HG02610 (cell line): Measurements from ENCODE around the gene PRR5L.
A peak's percentile ranks its signal among the peaks of the same experiment; 100 is the strongest.
"Not testable (repeated sequence)": the region's sequence is repeated elsewhere in the genome, so short reads cannot be mapped to it uniquely, and the experiment has no call there.

Source experiments
- ATAC-seq: cut with Tn5 transposase; IDR thresholded peaks from one replicate; pipeline ENCODE4 v1.9.1; 2021; ENCODE audit warnings: mild to moderate bottlenecking, moderate library complexity; ENCODE audit not compliant: unreplicated experiment

The PRR5L gene

DNA sequence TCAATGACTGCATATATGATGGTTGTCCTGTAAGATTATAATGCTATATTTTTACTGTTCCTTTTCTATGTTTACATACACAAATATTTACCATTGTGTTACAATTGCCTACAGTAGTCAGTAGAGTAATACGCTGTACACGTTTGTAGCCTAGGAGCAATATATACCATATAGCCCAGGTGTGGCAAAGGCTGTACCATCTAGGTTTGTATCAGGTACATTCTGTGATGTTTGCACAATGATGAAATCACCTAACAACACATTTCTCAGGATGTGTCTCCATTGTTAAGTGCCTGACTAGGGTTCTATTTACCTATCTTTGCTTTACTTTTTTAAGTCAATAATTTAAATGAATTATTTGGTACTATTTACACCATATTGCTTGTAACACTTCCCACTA, 21.9 kb downstream of the PRR5L start:
- no peak for ATAC-seq

DNA sequence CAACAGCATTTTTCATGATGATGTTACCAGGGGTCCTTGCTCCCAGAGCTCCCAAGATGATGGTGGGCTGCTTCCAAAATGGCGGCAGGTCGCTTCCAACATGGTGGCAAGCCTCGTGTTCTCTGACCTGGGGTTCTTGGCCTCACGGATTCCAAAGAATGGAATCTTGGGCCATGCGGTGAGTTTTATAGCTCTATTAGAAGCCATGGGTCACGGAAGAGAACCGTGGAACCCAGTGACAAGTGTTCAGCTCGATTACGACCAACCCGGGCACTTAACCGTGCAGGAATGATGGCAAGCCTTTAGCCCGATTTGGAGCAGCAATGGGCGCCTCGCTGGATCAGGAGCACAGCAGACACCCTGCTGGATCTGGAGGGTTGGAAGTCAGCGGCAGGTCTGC, 28.9 kb downstream of the PRR5L start:
- not testable (repeated sequence) for ATAC-seq

DNA sequence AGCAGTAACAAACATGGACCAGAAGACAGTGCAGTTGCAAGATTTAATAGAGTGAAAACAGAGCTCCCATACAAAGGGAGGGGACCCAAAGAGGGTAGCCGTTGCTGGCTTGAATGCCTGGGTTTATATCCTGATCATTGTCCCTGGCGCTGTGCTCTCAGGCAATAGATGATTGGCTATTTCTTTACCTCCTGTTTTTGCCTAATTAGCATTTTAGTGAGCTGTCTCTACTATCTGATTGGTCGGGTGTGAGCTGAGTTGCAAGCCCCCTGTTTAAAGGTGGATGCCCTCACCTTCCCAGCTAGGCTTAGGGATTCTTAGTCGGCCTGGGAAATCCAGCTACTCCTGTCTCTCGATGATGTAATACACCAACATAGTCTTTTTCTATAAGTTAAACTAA, 29.3 kb downstream of the PRR5L start:
- not testable (repeated sequence) for ATAC-seq

DNA sequence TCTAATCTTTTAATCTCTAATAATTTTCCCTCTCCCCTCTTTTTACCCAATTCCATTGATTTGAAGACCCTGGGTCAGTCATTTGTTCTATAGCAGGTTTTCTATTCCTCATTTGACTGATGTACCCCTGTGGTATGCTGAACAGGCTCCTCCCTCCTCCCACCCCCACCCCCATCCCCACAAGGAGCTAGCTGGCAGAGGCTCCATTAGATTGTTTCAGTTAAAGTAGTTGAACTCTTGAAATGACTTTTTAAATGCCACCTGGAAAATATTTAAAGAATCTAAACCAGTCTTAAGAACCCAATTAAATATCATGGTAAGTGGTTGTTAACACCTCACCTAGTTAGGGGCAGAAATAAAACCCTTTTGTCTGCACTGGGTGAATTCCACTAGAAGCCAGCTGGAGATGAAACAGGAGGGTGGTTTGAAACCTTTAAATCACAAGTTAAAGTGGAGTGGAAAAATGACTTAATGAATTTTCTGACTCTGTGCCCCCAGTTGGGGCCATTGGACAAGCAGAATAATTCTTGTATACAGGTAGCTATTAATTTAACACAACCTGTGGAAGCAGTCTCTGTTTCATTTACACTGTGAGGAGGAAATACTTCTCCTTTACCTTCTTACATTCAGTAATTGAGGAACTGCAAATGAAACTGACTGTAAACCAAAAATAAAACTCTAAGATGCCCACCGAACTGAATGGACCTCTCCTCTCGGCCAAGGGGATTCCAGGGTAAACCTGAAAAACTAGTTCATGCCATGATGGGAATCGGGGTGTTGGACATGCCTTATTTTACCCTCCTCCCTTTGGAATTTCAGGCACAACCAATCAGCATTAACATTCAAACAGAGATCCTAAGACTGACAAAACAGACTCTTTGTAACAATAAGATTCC, 30.7 kb downstream of the PRR5L start:
- ATAC-seq: peak; percentile 62

DNA sequence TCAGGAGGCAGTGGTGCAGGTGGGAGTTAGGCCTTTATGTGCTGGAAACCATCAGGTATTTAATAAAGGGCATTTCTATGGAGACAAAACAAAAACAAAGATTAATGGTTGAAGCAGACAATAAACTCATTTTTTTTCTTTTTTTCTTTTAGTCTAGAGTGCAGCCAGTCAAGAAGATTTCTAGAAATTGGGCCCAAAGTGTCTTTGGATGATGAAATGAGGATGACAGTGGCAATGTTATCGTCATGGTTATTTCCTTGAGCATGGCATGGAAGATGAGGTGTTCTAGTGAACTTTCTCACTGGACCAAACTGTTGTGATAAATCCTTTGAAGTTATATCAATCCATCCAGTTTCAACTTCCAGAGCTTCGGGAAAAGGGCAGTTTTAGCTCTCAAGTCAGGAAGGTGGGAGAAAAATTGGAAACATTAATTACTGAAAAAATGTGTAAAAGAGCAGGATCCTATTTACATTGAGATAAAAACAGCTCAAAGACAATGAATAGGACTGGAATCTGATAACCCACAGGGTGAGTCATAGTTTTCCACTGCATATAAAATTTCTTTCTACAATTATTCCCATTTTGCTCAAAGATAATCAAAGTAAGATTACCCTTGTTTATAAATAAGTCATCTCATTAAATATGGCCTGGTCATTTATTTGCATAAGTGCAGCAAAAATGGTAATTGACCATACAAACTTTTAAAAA, 33.0 kb downstream of the PRR5L start:
- ATAC-seq: no peak

DNA sequence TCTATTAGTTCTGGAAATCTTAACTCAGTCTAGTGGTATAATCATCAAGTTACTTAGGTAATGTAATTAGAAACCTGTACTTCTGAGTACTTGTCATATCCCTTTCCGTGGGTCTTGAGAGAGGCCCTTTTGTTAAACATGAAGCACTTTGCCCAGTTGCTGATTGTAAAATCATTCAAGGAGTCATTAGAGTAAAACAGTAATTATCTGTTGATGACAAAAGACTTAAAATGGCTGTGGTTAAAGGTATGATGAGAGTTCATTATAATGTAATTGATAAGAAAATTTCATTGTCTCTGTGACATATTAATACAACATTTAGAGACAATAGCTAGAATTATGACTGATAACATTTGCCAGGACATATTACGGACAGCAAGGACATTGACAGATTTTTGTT, 34.3 kb downstream of the PRR5L start:
- no peak for ATAC-seq

DNA sequence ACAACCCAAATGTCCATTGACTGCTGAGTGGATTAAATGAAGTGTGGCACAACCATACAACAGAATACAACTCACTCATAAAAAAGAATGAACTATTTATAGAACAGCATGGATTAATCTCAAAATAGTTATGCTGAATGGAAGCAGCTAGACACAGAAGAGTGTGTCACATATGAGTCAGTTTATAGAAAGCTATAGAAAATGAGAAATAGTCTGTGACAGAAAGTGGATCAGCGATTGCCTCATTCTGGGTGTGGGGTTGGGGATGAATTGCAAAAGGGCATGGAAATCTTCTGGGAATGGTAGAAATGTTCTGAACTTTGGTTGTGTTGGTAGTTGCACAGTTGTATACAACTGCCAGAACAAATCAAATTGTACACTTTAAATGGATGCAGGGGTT, 37.4 kb downstream of the PRR5L start:
- ATAC-seq: no peak

DNA sequence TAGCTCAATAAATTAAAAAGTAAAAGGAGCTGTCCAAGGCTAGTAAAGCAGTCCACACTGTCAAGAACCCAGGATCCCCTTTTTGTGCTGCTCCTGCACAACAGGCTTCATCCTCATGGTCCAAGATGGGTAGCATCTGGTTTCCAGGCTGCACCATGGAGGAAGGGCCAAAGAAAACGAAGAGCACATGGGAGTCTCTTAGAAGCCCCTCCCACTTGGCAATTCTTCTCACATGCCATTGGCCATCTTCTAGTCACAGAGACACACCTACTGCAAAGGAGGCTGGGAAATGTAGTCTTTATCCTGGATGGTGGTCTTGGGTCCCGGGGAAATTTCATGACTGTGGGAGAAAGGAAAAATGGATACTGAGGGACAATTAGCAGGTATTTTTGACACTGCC, 37.8 kb downstream of the PRR5L start:
- ATAC-seq: no peak

DNA sequence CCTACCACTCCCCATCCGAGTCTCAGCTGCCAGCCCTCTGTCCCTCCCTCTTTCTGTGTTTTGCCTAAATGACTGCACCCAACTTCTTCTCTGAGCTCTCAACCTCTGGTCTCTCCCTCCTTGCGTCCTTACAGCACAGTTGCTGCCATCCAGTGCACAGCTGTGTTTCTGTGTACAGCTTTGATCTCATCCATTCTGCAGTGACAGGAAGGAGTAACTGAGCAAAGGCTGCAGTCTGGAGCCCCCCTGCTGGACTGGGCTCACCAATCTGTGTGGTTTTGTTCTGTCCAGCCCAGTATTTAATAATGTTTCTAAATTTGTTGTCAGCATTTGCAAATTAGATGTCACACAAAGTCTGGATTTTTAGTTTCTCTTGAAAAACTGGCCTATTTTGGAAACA, 43.8 kb downstream of the PRR5L start:
- no peak for ATAC-seq

DNA sequence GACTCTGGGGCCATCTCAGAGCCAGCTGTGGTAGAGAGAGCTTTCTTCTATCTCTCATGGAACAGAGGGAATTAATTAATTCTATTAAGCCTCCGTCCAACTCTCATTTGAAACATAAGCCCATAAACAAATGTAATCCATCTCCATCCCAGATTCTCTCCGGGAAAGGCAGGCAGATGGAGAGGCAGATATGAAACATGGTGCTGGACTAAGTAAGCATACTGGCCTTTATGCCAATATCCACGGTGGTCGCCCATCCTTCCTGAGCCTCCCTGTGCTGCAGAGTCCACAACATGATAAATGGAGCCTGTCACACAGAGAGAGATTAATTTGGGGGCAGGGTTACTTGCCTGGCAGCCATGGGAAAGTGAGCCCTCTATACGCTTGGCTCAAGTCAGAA, 44.8 kb downstream of the PRR5L start:
- no peak for ATAC-seq

DNA sequence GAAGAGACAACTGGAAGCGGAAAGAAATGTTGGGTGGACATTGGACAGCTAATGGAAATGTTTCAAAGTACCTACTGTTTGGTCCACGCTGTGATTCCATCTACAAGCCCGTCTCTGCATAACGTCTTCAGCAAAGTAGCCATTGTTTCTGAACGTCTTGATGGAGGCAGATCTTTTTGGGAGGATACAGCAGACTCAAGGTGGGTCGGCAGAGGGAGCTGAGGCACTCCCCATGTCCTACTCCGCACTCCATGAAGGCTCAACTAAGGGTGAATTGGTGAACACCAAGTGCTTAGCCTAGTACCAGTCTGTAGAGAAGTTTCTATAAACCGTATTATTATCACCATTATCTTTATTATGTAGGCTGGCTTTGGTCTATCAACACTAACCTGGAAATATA, 45.8 kb downstream of the PRR5L start:
- ATAC-seq: no peak

DNA sequence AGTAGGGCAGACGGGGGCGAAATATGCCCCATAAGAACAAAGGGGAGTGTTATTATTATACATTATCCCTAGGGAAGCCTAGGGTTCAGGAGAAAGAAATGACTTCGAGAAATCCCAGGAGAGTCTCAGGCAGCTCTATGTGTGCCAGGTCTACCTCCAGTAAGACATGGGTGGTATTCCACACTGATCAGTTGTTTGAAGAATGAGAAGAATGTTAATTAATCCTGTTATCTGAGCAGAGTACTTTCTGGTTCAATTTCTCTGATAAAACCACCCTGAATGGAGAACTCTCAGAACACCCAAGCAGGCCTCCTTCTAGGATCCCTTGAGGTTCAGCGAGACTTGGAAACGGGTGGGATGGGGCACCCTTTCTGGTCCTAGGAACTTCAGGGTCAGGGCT, 46.2 kb downstream of the PRR5L start:
- ATAC-seq: no peak

DNA sequence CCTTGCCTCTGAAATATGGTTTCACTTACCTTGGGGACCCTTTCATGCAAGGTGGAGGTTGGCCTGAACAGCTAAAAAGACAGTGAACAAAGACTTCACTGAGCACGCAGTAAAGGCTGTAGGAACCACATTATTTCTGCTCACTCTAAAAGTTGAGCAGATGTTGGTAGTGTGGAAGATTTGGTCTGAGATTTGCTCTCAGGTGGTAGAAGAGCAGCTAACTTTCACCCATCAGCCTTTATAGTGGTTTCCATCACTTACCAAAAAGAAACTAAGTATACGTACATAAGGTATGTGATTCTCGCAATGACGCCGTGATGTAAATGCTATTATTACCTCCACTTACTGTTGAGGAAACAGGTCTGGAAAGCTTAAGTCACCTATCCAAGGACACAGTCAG, 47.3 kb downstream of the PRR5L start:
- ATAC-seq: no peak

DNA sequence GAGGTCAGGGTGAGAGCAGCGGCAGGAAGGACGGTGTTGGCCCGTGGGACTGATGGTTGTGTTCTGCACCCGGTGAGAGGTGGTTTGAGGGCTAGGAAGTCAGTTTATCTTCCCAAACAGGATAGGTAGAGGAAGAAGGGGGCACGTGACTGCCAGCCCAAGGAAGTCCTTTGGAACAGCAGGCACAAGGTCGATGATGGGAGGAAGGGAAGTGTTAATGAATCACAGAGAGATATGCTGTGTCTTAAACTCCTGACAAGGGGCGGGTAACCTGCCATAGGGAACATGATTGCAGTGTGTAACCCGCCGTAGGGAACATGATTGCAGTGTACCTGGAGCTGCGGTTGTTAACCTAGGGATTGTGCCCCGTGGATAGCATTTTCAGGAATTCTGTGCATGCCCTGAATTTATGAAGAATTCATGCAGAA, 49.0 kb downstream of the PRR5L start:
- no peak for ATAC-seq

DNA sequence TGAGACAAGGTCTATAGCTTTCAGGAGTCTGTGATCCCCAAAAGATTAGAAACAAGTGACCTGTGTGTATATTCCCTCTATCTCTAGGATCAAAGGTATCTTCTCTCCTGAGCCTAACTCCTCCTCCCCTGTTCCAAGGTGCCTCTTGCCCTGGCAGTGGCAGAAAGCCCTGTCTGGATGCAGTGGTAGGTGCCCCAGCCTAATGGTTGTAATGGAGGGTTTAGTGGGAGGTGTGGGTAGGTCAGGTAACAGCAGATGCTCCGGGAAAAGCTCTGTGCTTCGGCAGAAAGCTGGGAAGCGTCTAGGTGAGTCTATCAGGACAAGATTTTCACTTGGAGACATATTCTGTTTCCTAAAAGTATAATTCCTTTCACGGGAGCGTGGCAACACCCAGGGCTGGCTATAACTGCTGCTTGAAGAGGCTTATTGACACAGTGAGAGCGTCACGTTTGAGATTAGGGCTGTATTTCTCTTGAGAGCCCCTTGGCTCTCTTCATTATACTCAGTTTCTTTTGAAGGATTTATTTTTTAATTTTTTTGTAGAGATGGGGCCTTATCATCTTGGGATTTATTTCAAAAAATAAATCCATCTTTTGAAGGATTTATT, 49.5 kb downstream of the PRR5L start:
- ATAC-seq: no peak

DNA sequence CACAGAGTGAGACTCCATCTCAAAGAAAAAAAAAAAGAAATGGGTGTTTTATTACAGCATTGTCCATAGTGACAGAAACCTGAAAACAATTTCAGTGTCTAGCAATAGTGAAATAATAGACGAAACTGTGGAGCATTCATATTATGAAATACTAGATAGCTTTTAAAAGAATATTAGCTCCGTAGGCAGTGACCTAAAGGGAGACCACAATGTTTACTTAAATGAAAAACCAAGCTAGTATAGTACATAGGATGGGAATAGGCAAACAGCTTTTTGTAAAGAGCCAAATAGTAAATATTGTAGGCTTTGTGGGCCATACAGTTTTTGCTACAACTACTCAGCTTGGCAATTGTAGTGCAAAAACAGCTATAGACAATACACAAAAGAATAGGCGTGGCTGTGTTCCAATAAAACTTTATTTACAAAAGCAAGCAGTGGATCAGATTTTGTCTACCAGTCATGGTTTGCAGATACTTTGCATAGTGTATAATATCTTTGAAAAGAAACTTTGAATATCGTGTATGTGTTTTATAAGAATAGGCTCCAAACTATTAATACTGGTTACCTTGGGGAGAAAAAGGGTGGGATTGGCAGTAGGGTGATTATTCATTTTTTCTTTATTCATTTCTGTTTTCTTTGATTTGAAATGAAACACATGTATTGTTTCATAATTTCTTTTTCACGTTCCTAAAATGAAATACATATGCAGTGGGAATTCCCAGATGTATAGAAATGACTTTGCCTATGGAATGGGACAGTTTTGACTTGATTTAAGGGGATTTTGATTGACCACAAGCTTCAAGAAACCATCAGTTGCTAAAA, 50.7 kb downstream of the PRR5L start:
- no peak for ATAC-seq

DNA sequence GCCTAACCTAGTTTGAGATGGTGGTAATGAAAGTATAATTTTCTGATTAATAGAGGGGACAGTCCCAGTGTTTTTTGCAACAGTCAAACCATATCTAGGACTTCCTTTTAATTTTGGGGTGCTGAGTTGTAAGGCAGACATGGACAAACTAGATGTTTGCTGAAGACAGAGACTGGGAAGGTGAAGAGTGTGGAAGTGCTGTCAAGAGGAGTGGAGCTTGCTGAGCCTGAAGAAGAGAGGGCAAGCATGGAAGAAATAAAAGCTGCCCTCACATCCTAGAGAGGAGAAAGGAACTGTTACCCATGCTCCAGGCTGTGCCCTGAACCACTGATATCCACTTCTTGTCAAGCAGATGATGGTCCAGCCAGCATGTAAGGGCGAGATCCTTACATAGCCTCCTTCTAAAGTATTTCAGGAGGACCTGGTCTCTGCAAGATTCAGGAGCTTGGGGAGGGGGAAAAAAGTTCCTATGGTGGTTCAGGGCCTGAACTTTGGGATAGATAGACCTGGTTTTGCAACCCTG, 51.4 kb downstream of the PRR5L start:
- ATAC-seq: peak; percentile 84

DNA sequence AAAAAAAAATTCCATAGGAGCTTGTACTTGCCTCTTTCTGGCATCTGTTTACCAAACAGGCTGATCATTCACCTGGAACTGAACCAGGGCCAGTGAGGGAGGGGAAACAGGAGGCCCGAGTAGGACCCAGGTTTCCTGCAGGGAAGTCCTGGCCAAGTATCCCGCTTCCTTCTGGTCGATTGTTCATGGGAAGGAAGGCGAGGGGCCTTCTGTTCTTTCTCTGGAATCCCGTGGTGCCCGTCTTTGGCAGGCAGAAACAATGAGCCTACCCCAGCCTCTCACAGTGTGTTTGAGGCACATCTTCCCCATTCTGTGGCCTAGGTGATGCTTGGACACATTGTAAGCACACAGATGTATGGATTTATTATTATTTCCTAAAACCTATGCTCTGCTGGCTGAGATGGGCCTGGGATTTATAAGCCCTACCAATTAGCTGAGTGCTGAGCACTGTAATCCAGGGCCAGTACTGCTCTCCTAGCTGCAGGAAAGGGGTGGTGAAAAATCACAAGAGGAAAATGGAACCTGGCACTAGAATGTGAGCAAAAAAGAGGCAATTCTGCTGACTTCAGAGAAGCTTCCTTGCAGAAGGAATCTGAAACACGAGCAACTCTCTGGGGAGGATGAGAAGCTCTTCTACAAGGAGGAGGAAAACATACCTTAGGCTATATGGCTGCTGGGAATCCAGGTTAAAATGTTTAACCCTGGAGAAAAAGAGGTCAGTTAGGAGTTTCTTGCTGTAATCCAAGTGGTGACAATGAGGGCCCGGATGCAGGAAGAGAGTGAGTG, 53.5 kb downstream of the PRR5L start:
- ATAC-seq: no peak

DNA sequence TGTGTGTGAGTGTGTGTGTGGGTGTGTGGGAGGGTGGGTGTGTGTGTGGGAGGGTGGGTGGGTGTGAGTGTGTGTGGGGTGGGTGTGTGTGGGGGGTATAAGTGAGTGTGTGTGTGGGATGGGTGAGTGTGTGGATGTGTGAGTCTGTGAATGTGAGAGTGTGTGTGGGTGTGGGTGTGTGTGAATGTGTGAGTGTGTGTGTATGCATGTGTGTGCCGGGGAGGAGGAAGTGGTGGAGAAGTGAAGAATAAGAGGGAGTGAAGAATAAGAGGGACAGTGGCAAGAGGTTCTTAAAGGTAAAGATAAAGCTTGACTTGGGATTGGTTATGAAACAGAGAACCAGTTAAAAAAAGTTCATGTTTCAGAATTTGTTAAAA, 54.0 kb downstream of the PRR5L start:
- no peak for ATAC-seq

DNA sequence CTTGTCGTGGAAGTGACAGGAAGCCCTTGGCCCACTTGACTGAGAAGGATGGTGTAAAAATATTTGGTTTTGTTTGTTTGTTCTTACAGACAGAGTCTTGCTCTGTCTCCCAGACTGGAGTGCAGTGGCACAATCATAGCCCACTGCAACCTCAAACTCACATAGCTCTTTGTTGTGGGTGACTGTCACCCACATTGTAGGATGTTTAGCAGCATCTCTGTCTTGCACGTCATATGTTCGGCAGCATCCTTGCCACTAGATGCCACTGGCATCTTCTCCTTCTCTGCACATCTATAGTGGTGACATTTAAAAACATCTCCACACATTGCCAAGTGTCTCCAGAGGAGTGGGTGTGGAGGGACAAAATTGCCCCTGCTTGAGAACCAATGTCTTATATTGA, 56.8 kb downstream of the PRR5L start:
- ATAC-seq: no peak
